ENCODE data around the gene FOXI1. TPM values are rescaled to one million over a fixed set of nuclear protein-coding genes. Genes with fewer than 3 reads are reported as not detected.

The FOXI1 gene
- not detected in 2 replicates for total RNA-seq

GRCh38 chr5:170105642-170106611 lies at the start of gene FOXI1:
TSS of gene FOXI1 (plus strand) at chr5:170105897. CDS start at chr5:170105958, 61 bp downstream.

Other genes starting within 250 kb of the FOXI1 start
- gene INSYN2B, start 125.4 kb upstream of the FOXI1 start, total RNA-seq: 0.81 and 9.8 TPM in 2 replicates
- not detected in 2 replicates for gene C5orf58, start 127.1 kb downstream of the FOXI1 start, total RNA-seq
- 1.2 and 2.1 TPM in 2 replicates for gene LCP2, start 191.9 kb downstream of the FOXI1 start, total RNA-seq

Data from bladder microvascular endothelial cell (primary cell).